Neural progenitor cell (in vitro differentiated cells): Measurements from ENCODE around the gene ITPR2. TPM values are rescaled to one million over a fixed set of nuclear protein-coding genes. Genes with fewer than 3 reads are reported as not detected.

Source experiments
- DNase-seq: peaks from one replicate; pipeline ENCODE4 v3.0.0-alpha.2; 2016; ENCODE audit warnings: low spot score
- H2AFZ ChIP-seq: fragments of 200-600 bp; sonication (generic); replicated peaks from 2 replicates; pipeline ENCODE4 v1.6.1; 2016; ENCODE audit warnings: antibody characterized with exemption
- H3F3A ChIP-seq: fragments of 200-600 bp; sonication (generic); 2 replicates; pipeline ENCODE4 v1.6.1; 2016; ENCODE audit warnings: antibody characterized with exemption, low read depth
- H3K27ac ChIP-seq: fragments of 200-600 bp; sonication (generic); 2 replicates; pipeline ENCODE4 v1.5.1; 2016; ENCODE audit warnings: mild to moderate bottlenecking
- H3K27me3 ChIP-seq: fragments of 200-600 bp; sonication (generic); 2 replicates; pipeline ENCODE4 v1.6.1; 2016; ENCODE audit warnings: mild to moderate bottlenecking, moderate library complexity
- H3K36me3 ChIP-seq: fragments of 200-600 bp; sonication (generic); 2 replicates; pipeline ENCODE4 v1.5.1; 2016
- H3K4me1 ChIP-seq: fragments of 200-600 bp; sonication (generic); 2 replicates; pipeline ENCODE4 v1.6.1; 2016; ENCODE audit warnings: mixed run types
- H3K4me2 ChIP-seq: fragments of 200-600 bp; sonication (generic); 2 replicates; pipeline ENCODE4 v1.6.1; 2016
- H3K4me3 ChIP-seq: fragments of 200-600 bp; sonication (generic); 2 replicates; pipeline ENCODE4 v1.5.1; 2016
- H3K79me2 ChIP-seq: fragments of 200-600 bp; sonication (generic); 2 replicates; pipeline ENCODE4 v1.6.1; 2016; ENCODE audit warnings: low read depth
- H3K9ac ChIP-seq: fragments of 200-600 bp; sonication (generic); 2 replicates; pipeline ENCODE4 v1.6.1; 2016
- H3K9me3 ChIP-seq: fragments of 200-600 bp; sonication (generic); 2 replicates; pipeline ENCODE4 v1.5.1; 2016; ENCODE audit warnings: low read depth
- H4K20me1 ChIP-seq: fragments of 200-600 bp; sonication (generic); 2 replicates; pipeline ENCODE4 v1.6.1; 2016; ENCODE audit warnings: low read depth
- H3K27ac Mint-ChIP-seq: 3 replicates; pipeline ENCODE4 v1.8.0; 2021; ENCODE audit warnings: mixed read lengths
- H3K27me3 Mint-ChIP-seq: 2 replicates; pipeline ENCODE4 v1.8.0; 2022; ENCODE audit warnings: low read depth, mild to moderate bottlenecking, inconsistent platforms, moderate library complexity, mixed read lengths; ENCODE audit not compliant: insufficient read depth
- H3K36me3 Mint-ChIP-seq: 3 replicates; pipeline ENCODE4 v1.8.0; 2021; ENCODE audit warnings: mixed read lengths
- H3K4me1 Mint-ChIP-seq: 3 replicates; pipeline ENCODE4 v1.8.0; 2021; ENCODE audit warnings: mixed read lengths
- H3K4me3 Mint-ChIP-seq: 3 replicates; pipeline ENCODE4 v1.8.0; 2021; ENCODE audit warnings: mild to moderate bottlenecking, moderate library complexity, mixed read lengths
- H3K9me3 Mint-ChIP-seq: 3 replicates; pipeline ENCODE4 v1.8.0; 2020; ENCODE audit warnings: mixed read lengths
- EZH2 ChIP-seq: fragments of 200-600 bp; sonication (generic); IDR thresholded peaks from 2 replicates; pipeline ENCODE4 v1.6.1; 2017; ENCODE audit warnings: antibody characterized with exemption, mild to moderate bottlenecking, moderate library complexity
- EZH2phosphoT487 ChIP-seq: fragments of 200-600 bp; sonication (generic); IDR thresholded peaks from 2 replicates; pipeline ENCODE4 v1.6.1; 2017; ENCODE audit warnings: antibody characterized with exemption
- small RNA-seq: library from RNA; depleted of rRNA; stranded (forward); fragments of <200 nt; gene quantifications from one replicate; pipeline ENCODE3, GENCODE V24; 2015
- total RNA-seq: library from RNA; depleted of rRNA; stranded (reverse); fragments of >200 nt; gene quantifications from 2 replicates; pipeline ENCODE4 v1.2.3, GENCODE V29; 2015; ENCODE audit warnings: low replicate concordance
- TF ChIP-seq, protein P1 (sequence below): fragments of 200-600 bp; sonication (generic); IDR thresholded peaks from 2 replicates; pipeline ENCODE4 v1.5.1; 2017; ENCODE audit warnings: antibody characterized with exemption, mild to moderate bottlenecking

ITPR2 gene
- total RNA-seq, 1 donor from 2014 or later, result 11.4 TPM

DNA sequence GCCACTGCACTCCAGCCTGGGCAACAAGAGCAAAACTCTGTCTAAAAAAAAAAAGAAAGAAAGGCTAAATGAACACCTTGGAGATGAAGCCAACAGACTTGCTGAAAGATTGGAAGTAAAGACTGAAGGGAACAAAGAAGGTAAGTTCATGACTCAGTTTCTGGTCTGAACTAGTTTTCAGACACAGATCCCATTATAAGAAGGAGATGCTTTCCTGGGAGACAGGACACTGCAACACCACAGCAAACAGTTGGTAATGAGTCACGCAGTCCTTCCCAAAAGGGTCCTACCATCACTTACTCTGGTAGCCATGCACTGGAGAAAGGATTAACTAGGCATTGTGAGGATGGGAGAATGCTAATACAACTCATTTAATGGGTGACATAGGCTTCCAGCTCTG lies 540.4 kb downstream of the ITPR2 start:
- H2AFZ ChIP-seq, result no peak overlapping the region
- no peak overlapping the region for H3K27ac ChIP-seq
- no peaks in the 10 kb centered on the region for H3K9me3 ChIP-seq
- Mint-ChIP-seq H3K4me1 (peaks cover 11% of the 10 kb centered on the region), H3K9me3 (no peaks in the 10 kb centered on the region), H3K4me3 (no peak overlapping the region), H3K36me3 (no peaks in the 10 kb centered on the region), H3K27me3 (peaks cover 4% of the 10 kb centered on the region), H3K27ac (no peak overlapping the region)
- TF ChIP-seq EZH2, result no peak
- TF ChIP-seq, protein P1, sequence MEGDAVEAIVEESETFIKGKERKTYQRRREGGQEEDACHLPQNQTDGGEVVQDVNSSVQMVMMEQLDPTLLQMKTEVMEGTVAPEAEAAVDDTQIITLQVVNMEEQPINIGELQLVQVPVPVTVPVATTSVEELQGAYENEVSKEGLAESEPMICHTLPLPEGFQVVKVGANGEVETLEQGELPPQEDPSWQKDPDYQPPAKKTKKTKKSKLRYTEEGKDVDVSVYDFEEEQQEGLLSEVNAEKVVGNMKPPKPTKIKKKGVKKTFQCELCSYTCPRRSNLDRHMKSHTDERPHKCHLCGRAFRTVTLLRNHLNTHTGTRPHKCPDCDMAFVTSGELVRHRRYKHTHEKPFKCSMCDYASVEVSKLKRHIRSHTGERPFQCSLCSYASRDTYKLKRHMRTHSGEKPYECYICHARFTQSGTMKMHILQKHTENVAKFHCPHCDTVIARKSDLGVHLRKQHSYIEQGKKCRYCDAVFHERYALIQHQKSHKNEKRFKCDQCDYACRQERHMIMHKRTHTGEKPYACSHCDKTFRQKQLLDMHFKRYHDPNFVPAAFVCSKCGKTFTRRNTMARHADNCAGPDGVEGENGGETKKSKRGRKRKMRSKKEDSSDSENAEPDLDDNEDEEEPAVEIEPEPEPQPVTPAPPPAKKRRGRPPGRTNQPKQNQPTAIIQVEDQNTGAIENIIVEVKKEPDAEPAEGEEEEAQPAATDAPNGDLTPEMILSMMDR, result no peak
- no peak for TF ChIP-seq EZH2phosphoT487
- no peaks in the 10 kb centered on the region for H3K79me2 ChIP-seq
- no peaks in the 10 kb centered on the region for H3K27me3 ChIP-seq
- H3K36me3 ChIP-seq, result no peaks in the 10 kb centered on the region
- no peaks in the 10 kb centered on the region for H4K20me1 ChIP-seq
- no peaks in the 10 kb centered on the region for H3K4me1 ChIP-seq
- no peak overlapping the region for H3K9ac ChIP-seq
- no peak overlapping the region for H3K4me3 ChIP-seq
- DNase-seq, result no peak
- H3K4me2 ChIP-seq, result no peak overlapping the region
- no peaks in the 10 kb centered on the region for H3F3A ChIP-seq

DNA sequence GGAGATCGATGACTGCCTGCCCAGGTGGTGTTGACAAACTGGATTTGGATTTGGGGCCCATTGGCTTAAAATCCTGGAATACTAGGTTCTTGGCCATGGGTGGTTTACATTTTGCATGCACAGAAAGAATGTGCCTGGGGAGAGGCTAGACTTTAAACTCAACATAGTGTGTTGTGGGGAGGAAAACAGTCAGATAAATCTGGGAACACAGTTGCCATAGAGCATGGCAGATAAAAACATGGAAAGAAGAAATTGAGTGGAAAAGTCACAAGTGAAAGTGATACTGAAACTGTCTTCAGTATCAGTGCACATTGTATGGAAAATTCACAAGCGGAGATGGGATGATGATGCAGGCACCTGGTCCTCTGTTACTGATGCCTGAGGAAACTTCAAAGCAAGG lies 542.4 kb downstream of the ITPR2 start:
- no peaks in the 10 kb centered on the region for H3K79me2 ChIP-seq
- H3K4me2 ChIP-seq, result no peak overlapping the region
- Mint-ChIP-seq H3K27ac (no peak overlapping the region), H3K36me3 (no peaks in the 10 kb centered on the region), H3K27me3 (peaks cover 2% of the 10 kb centered on the region), H3K4me1 (peaks cover 8% of the 10 kb centered on the region), H3K9me3 (no peaks in the 10 kb centered on the region), H3K4me3 (no peak overlapping the region)
- H3K4me3 ChIP-seq, result no peak overlapping the region
- no peaks in the 10 kb centered on the region for H3K36me3 ChIP-seq
- H3K27me3 ChIP-seq, result no peaks in the 10 kb centered on the region
- H4K20me1 ChIP-seq, result no peaks in the 10 kb centered on the region
- no peaks in the 10 kb centered on the region for H3K9me3 ChIP-seq
- DNase-seq, result no peak
- H3K4me1 ChIP-seq, result no peaks in the 10 kb centered on the region
- TF ChIP-seq EZH2 (no peak), EZH2phosphoT487 (no peak)
- TF ChIP-seq, protein P1, result no peak
- H3F3A ChIP-seq, result no peaks in the 10 kb centered on the region
- no peak overlapping the region for H3K9ac ChIP-seq
- H2AFZ ChIP-seq, result no peak overlapping the region
- H3K27ac ChIP-seq, result no peak overlapping the region

DNA sequence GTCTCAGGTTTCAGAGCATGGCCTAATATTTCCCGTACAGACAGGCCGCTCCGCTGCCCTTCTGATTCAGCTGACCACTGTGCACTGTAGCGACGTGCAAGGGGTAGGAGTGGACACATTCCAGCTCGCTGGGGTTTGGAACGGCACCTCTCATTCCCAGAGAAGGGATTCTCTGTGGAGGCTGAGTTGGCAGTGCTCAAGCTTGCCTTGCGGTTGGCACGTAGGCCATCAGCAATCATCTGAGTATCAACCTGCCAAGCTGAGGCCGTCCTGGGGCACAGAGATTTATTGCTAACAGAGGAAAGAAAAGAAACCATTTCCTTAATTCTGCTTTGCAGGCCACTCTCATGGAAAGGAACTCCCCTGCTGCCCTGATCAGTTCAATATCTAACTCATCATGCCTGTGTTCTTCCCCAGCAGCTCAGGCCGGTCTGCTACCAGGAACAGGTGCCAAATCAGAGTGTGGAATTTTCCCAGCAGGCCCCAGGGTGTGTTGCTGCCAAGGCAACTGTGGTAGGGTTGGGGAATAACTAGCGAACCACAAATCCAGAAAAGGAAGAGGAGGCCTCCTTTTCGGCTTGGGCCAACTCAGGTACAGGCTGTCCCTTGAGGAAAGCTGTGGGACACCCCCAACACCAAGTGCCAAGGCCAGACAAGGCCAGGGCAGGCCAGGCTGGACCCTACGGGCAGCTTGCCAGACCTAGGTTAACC lies 545.2 kb downstream of the ITPR2 start:
- Histone ChIP-seq H2AFZ (peak overlapping the region; percentile 34), H3F3A (no peaks in the 10 kb centered on the region), H3K9me3 (no peaks in the 10 kb centered on the region), H4K20me1 (no peaks in the 10 kb centered on the region), H3K27me3 (no peaks in the 10 kb centered on the region), H3K36me3 (no peaks in the 10 kb centered on the region), H3K4me2 (no peak overlapping the region), H3K4me1 (no peaks in the 10 kb centered on the region), H3K79me2 (no peaks in the 10 kb centered on the region), H3K4me3 (no peak overlapping the region), H3K9ac (no peak overlapping the region), H3K27ac (no peak overlapping the region)
- H3K27ac Mint-ChIP-seq, result no peak overlapping the region
- no peak for DNase-seq
- H3K4me1 Mint-ChIP-seq, result peaks cover 8% of the 10 kb centered on the region
- peaks cover 2% of the 10 kb centered on the region for H3K27me3 Mint-ChIP-seq
- H3K4me3 Mint-ChIP-seq, result no peak overlapping the region
- H3K9me3 Mint-ChIP-seq, result no peaks in the 10 kb centered on the region
- TF ChIP-seq, protein P1, result no peak
- TF ChIP-seq EZH2 (no peak), EZH2phosphoT487 (no peak)
- H3K36me3 Mint-ChIP-seq, result no peaks in the 10 kb centered on the region

Small RNAs within 50 kb of the gene (small RNA-seq; reads per million reads assigned to genes)
- not detected for gene RNA5SP354

Other genes with a start within 250 kb of the ITPR2 start
- gene INTS13, start 104.8 kb upstream of the ITPR2 start, total RNA-seq, result 46.6 and 70.8 TPM in 2 replicates
- 65.1 and 103 TPM in 2 replicates for gene FGFR1OP2, start 105.3 kb upstream of the ITPR2 start, total RNA-seq
- gene TM7SF3, start 181.2 kb upstream of the ITPR2 start, total RNA-seq, result 78.1 and 80.0 TPM in 2 replicates
- 66.8 and 115 TPM in 2 replicates for gene MED21, start 189.4 kb upstream of the ITPR2 start, total RNA-seq
- not detected in 2 replicates for gene C12orf71, start 249.4 kb upstream of the ITPR2 start, total RNA-seq